ACC112 (cell line): ENCODE data around the gene MSGN1.

Experiments used
- H2AFZ ChIP-seq: fragments of 200-600 bp; sonication (generic); one replicate; pipeline ENCODE4 v1.6.0; 2017; ENCODE audit warnings: antibody characterized with exemption, low read length; ENCODE audit not compliant: unreplicated experiment
- H3K27ac ChIP-seq: fragments of 200-600 bp; sonication (generic); 2 replicates; pipeline ENCODE4 v1.5.1; 2014; ENCODE audit warnings: low read depth, mild to moderate bottlenecking, antibody characterized with exemption, low read length, moderate library complexity
- H3K27me3 ChIP-seq: fragments of 200-600 bp; sonication (generic); 2 replicates; pipeline ENCODE4 v1.6.1; 2014; ENCODE audit warnings: mild to moderate bottlenecking, antibody characterized with exemption, low read length, moderate library complexity, mixed read lengths; ENCODE audit not compliant: insufficient read depth
- H3K36me3 ChIP-seq: fragments of 200-600 bp; sonication (generic); 2 replicates; pipeline ENCODE4 v1.6.1; 2016; ENCODE audit warnings: mild to moderate bottlenecking, antibody characterized with exemption, low read length, moderate library complexity, mixed read lengths; ENCODE audit not compliant: insufficient read depth
- H3K4me1 ChIP-seq: fragments of 200-600 bp; sonication (generic); one replicate; pipeline ENCODE4 v1.6.1; 2016; ENCODE audit warnings: low read length, mixed read lengths; ENCODE audit not compliant: insufficient read depth, unreplicated experiment, control insufficient read depth
- H3K4me3 ChIP-seq: fragments of 200-600 bp; sonication (generic); 2 replicates; pipeline ENCODE4 v1.5.1; 2014; ENCODE audit warnings: mild to moderate bottlenecking, low read depth, low read length
- H3K79me2 ChIP-seq: fragments of 200-600 bp; sonication (generic); one replicate; pipeline ENCODE4 v1.6.0; 2016; ENCODE audit warnings: low read length; ENCODE audit not compliant: control insufficient read depth, unreplicated experiment, insufficient read depth

Gene MSGN1, protein sequence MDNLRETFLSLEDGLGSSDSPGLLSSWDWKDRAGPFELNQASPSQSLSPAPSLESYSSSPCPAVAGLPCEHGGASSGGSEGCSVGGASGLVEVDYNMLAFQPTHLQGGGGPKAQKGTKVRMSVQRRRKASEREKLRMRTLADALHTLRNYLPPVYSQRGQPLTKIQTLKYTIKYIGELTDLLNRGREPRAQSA

GRCh38 chr2:17816396-17817245 lies at the start of gene MSGN1:
MSGN1 (plus strand) TSS chr2:17816460; CDS start chr2:17816519, 59 bp downstream.
- no peaks in the 10 kb centered on the region for H3K79me2 ChIP-seq
- peaks cover 33% of the 10 kb centered on the region; the same call in 1 of the 2 replicates for H3K27me3 ChIP-seq
- no peak within 1 kb of the TSS for H3K4me3 ChIP-seq
- no peak within 1 kb of the TSS for H3K27ac ChIP-seq
- no peaks in the 10 kb centered on the region for H3K36me3 ChIP-seq
- peaks cover 3% of the 10 kb centered on the region for H3K4me1 ChIP-seq
- no peak within 1 kb of the TSS for H2AFZ ChIP-seq

DNA sequence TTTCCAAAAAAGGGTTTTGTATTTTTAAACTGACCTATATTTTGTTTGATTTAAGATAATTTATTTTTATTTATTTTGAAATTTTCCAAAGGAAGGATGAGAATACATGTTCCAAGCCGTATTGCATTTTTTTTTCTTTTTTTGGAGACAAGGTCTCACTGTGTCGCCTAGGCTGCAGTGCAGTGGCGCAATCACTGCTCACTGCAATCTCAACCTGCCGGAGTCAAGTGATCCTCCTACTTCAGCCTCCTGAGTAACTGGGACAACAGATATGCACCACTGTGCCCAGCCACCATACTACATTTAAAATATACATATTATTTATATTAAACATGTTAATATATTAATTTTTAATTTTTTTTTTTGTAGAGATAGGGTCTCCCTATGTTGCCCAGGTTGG lies 47.4 kb upstream of the MSGN1 start:
- Histone ChIP-seq H2AFZ (no peak overlapping the region), H3K4me3 (no peak overlapping the region), H3K27ac (no peak overlapping the region), H3K79me2 (no peaks in the 10 kb centered on the region), H3K27me3 (no peaks in the 10 kb centered on the region), H3K4me1 (no peaks in the 10 kb centered on the region), H3K36me3 (peaks cover 33% of the 10 kb centered on the region)

GRCh38 chr2:17771956-17772355 lies 44.3 kb upstream of the MSGN1 start:
- no peaks in the 10 kb centered on the region for H3K79me2 ChIP-seq
- no peak overlapping the region for H3K27ac ChIP-seq
- no peaks in the 10 kb centered on the region for H3K27me3 ChIP-seq
- H3K4me3 ChIP-seq = no peak overlapping the region
- H3K36me3 ChIP-seq = peaks cover 29% of the 10 kb centered on the region
- no peaks in the 10 kb centered on the region for H3K4me1 ChIP-seq
- no peak overlapping the region for H2AFZ ChIP-seq

DNA sequence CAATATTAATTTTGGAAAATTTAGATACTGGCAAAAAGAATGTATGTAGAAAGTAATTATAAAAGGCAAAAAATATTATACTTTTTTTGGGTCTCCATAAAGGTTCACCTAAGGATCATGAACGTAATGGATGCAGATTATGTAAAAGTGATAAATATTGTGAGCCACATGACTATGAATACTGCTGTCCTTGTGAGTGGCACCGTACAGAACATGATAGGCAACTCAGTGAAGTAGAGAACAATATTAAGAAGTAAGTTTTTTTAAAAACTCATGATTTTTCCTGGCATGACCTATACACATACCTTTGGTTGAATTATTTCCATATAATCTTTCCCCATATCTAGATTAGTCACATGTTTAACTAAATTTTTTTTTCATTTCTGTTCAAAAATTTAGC lies 43.7 kb upstream of the MSGN1 start:
- Histone ChIP-seq H3K4me1 (no peaks in the 10 kb centered on the region), H3K27me3 (no peaks in the 10 kb centered on the region), H3K36me3 (peaks cover 29% of the 10 kb centered on the region), H3K79me2 (no peaks in the 10 kb centered on the region), H2AFZ (no peak overlapping the region), H3K4me3 (no peak overlapping the region), H3K27ac (no peak overlapping the region)

- H3K4me3 ChIP-seq = no peak overlapping the region
- H3K79me2 ChIP-seq = no peaks in the 10 kb centered on the region
- peaks cover 29% of the 10 kb centered on the region for H3K36me3 ChIP-seq
- no peaks in the 10 kb centered on the region for H3K27me3 ChIP-seq
- no peaks in the 10 kb centered on the region for H3K4me1 ChIP-seq
- H2AFZ ChIP-seq = no peak overlapping the region
- no peak overlapping the region for H3K27ac ChIP-seq
Measured at GRCh38 chr2:17780546-17780945, 35.7 kb upstream of the MSGN1 start.

- Histone ChIP-seq H3K79me2 (no peaks in the 10 kb centered on the region), H3K4me1 (no peaks in the 10 kb centered on the region), H2AFZ (no peak overlapping the region), H3K4me3 (no peak overlapping the region), H3K27ac (no peak overlapping the region), H3K27me3 (no peaks in the 10 kb centered on the region), H3K36me3 (peaks cover 29% of the 10 kb centered on the region)
Measured at GRCh38 chr2:17781482-17781881, 34.8 kb upstream of the MSGN1 start.

DNA sequence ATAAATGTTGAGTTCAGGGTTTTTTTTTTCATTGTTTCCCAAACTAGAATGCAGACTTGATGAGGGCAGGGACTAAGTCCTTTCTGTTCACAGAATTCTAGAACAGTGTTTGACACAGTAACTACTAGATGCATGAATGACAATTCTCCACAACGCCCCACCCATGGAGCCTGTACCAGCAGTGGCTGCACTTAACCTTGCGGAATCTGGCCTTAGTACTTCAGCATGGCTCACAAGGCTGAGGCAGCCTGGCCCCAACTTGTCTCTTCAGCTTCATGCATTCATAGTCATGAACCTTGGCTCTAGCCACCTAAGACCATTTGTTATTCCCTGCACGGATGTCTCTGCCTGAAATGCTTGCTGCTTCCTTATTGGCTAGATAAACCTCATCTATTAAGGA lies 29.5 kb upstream of the MSGN1 start:
- Histone ChIP-seq H3K36me3 (0 out of 2 replicates have a peak, but pooled peaks cover 4% of the 10 kb centered on the region), H3K27me3 (peaks cover 14% of the 10 kb centered on the region), H3K27ac (no peak overlapping the region), H3K79me2 (no peaks in the 10 kb centered on the region), H3K4me3 (no peak overlapping the region), H3K4me1 (no peaks in the 10 kb centered on the region), H2AFZ (no peak overlapping the region)

DNA sequence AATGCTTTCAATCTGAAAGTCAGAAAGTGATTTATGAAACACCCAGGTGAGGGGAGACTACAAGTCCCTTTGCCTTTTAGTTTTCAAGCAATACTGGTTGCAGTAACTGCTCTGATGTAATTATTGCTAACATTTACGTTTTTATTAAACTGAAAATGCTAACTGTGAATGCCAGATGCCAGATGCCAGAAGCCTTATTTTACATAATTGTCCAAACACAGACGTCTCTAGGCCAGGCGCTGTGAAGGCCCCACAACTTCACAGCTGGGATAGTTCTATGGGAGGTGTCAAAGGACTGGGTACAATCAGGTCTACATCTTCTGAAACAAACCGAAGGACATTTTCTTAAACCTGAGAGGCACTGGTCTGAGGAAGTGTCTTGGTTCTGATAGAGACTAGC lies 27.5 kb upstream of the MSGN1 start:
- H3K4me3 ChIP-seq = no peak overlapping the region
- H3K4me1 ChIP-seq = no peaks in the 10 kb centered on the region
- H2AFZ ChIP-seq = no peak overlapping the region
- no peak overlapping the region for H3K27ac ChIP-seq
- H3K79me2 ChIP-seq = no peaks in the 10 kb centered on the region
- peaks cover 28% of the 10 kb centered on the region for H3K27me3 ChIP-seq
- H3K36me3 ChIP-seq = no peaks in the 10 kb centered on the region

DNA sequence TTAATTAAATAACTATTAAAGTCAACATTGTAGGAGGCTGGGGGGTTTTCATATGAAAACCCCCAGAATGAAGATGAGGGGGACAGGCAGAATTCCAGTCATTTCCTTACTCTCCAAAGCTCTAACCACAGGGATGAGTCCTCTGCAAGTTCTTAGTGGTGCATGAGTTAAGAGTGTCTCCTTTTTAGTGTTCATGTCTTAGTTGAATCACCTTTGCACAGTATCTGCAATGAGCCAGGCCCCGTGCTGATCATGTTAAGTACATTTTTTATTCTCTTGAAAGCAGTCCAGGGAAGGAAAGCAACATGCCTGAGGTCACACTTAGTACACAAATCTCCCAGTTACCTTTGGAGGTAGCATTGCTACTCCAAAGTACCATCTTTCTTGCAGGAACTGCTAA lies 25.7 kb upstream of the MSGN1 start:
- Histone ChIP-seq H3K4me3 (no peak overlapping the region), H3K36me3 (no peaks in the 10 kb centered on the region), H2AFZ (no peak overlapping the region), H3K79me2 (no peaks in the 10 kb centered on the region), H3K27me3 (peaks cover 40% of the 10 kb centered on the region), H3K27ac (no peak overlapping the region), H3K4me1 (no peaks in the 10 kb centered on the region)

- Histone ChIP-seq H3K4me3 (no peak overlapping the region), H3K27me3 (peaks cover 40% of the 10 kb centered on the region), H3K79me2 (no peaks in the 10 kb centered on the region), H3K27ac (no peak overlapping the region), H2AFZ (no peak overlapping the region), H3K36me3 (no peaks in the 10 kb centered on the region), H3K4me1 (no peaks in the 10 kb centered on the region)
Measured at GRCh38 chr2:17791121-17791816, 25.0 kb upstream of the MSGN1 start.
